ENCODE results near the gene FLT1. TPM values are rescaled to one million over a fixed set of nuclear protein-coding genes. Genes with fewer than 3 reads are reported as not detected.

FLT1 gene
- total RNA-seq, 2 experiments from 2014 or later = 1.6 to 2.5 TPM

DNA sequence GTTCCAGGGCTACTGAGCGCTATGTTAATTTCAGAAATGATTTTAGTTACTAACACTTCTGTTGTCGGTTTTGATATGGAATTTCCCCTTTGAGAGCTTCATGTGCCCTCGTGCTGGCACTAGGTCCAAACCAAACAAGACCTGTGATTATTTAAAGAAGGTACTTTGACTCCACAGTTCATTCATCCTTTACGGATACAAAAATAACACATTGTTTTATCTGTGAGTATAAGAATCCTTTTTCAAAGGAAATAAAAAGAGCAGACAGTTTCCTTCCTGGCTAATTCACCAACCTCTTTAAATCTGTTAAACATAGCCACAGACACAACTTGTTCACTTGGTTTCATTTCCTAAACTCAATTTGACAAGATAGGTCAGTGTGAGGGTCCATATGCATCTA, 141.2 kb downstream of the FLT1 start:
- no peak for TF ChIP-seq EZH2phosphoT487 (IDR thresholded peaks at IDR 0.05; ENCODE audit: borderline replicate concordance, low read depth, low read length)
- H3K36me3 ChIP-seq (ENCODE audit: insufficient read depth, low read length) = no peaks in the 10 kb centered on the region
- intact Hi-C loops (cut with micrococcal nuclease; ENCODE audit: unreplicated experiment) = no loop called here
- no peaks in the 10 kb centered on the region for H3K79me2 ChIP-seq (ENCODE audit: insufficient read depth, low read depth, low read length)
- no peaks in the 10 kb centered on the region for H3K9me3 ChIP-seq (ENCODE audit: low read length)
- no peak overlapping the region for H3K4me2 ChIP-seq (ENCODE audit: low read length)
- no peak overlapping the region for H2AFZ ChIP-seq (ENCODE audit: low read length)
- H3K27ac ChIP-seq (ENCODE audit: low read depth, low read length, poor library complexity, severe bottlenecking) = no peak overlapping the region
- no peaks in the 10 kb centered on the region for H3K9me2 ChIP-seq (ENCODE audit: insufficient read depth, low read length)
- H3K4me1 ChIP-seq (ENCODE audit: insufficient read depth, low read length, poor library complexity, severe bottlenecking) = no peaks in the 10 kb centered on the region
- POLR2A ChIA-PET = interaction anchor here (0.6 to 1.3 kb wide), 4 partner anchors 8 to 423 kb away, joined by 3 to 5 read pairs (median 3); no protein-coding TSS in a partner anchor
- CTCF ChIA-PET (ENCODE audit: unreplicated experiment) = no interaction called here
- no peak overlapping the region for H3K4me3 ChIP-seq (ENCODE audit: low read depth, low read length, poor library complexity, severe bottlenecking)
- BruUV-seq (replicated peaks) = no TSS peak
- DNase-seq (ENCODE audit: low spot score) = no peak
- H4K20me1 ChIP-seq (ENCODE audit: insufficient read depth, low read length) = no peaks in the 10 kb centered on the region

DNA sequence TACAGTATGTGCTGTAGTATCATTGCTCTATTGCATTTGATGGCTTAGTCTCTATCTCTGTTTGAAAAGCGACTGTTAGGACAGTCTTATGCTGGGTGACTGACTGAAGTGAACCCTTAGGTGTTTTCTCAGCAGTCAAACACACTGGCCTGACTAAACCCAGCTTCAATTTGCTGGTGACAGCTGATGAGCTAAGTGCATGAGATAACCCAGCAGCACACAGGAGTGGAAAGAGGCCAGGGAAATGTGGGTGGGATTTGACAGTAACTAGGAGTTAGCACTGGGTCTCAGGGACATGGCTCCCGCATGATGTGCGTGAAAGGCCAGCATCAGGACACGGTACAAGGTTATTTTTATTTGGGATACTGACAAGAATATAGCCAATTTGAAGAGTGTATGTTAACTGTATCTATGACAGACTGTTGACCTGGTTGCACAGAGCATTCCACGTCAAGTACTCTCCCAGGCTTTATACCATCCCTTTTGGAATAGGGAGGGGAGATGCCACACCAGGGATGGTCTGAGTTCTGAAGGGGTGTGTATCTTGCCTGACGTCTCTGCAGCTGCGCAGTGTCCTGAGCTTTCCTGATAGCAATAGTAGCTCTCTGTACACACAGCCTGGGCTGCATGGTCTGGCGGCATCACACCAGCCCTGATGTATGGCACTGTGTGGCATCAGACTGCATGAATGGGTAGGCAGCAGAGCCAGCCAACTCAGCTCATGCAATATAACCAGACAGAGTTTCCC, 144.8 kb downstream of the FLT1 start:
- Histone ChIP-seq H3K79me2 (ENCODE audit: insufficient read depth, low read depth, low read length) (no peaks in the 10 kb centered on the region), H4K20me1 (ENCODE audit: insufficient read depth, low read length) (no peaks in the 10 kb centered on the region), H3K4me3 (ENCODE audit: low read depth, low read length, poor library complexity, severe bottlenecking) (no peak overlapping the region), H3K4me1 (ENCODE audit: insufficient read depth, low read length, poor library complexity, severe bottlenecking) (no peaks in the 10 kb centered on the region), H3K27ac (ENCODE audit: low read depth, low read length, poor library complexity, severe bottlenecking) (no peak overlapping the region), H2AFZ (ENCODE audit: low read length) (no peak overlapping the region), H3K36me3 (ENCODE audit: insufficient read depth, low read length) (no peaks in the 10 kb centered on the region), H3K4me2 (ENCODE audit: low read length) (no peak overlapping the region), H3K9me2 (ENCODE audit: insufficient read depth, low read length) (no peaks in the 10 kb centered on the region), H3K9me3 (ENCODE audit: low read length) (no peaks in the 10 kb centered on the region)
- ChIA-PET CTCF (ENCODE audit: unreplicated experiment) (no interaction called here), POLR2A (interaction anchor here (0.6 to 0.8 kb wide), 2 partner anchors 16 to 75 kb away, joined by 3 to 4 read pairs; no protein-coding TSS in a partner anchor)
- no peak for TF ChIP-seq EZH2phosphoT487 (IDR thresholded peaks at IDR 0.05; ENCODE audit: borderline replicate concordance, low read depth, low read length)
- TF ChIP-seq, protein P1, sequence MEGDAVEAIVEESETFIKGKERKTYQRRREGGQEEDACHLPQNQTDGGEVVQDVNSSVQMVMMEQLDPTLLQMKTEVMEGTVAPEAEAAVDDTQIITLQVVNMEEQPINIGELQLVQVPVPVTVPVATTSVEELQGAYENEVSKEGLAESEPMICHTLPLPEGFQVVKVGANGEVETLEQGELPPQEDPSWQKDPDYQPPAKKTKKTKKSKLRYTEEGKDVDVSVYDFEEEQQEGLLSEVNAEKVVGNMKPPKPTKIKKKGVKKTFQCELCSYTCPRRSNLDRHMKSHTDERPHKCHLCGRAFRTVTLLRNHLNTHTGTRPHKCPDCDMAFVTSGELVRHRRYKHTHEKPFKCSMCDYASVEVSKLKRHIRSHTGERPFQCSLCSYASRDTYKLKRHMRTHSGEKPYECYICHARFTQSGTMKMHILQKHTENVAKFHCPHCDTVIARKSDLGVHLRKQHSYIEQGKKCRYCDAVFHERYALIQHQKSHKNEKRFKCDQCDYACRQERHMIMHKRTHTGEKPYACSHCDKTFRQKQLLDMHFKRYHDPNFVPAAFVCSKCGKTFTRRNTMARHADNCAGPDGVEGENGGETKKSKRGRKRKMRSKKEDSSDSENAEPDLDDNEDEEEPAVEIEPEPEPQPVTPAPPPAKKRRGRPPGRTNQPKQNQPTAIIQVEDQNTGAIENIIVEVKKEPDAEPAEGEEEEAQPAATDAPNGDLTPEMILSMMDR (conservative IDR thresholded peaks at IDR 0.05; ENCODE audit: low read length) = no peak
- intact Hi-C loops (cut with micrococcal nuclease; ENCODE audit: unreplicated experiment) = no loop called here
- no peak for DNase-seq (ENCODE audit: low spot score)
- no TSS peak for BruUV-seq (replicated peaks)

- Histone ChIP-seq H3K27ac (ENCODE audit: low read depth, low read length, poor library complexity, severe bottlenecking) (no peak overlapping the region), H3K9me3 (ENCODE audit: low read length) (no peaks in the 10 kb centered on the region), H2AFZ (ENCODE audit: low read length) (no peak overlapping the region), H3K4me2 (ENCODE audit: low read length) (no peak overlapping the region), H3K9me2 (ENCODE audit: insufficient read depth, low read length) (no peaks in the 10 kb centered on the region), H3K36me3 (ENCODE audit: insufficient read depth, low read length) (no peaks in the 10 kb centered on the region), H3K4me3 (ENCODE audit: low read depth, low read length, poor library complexity, severe bottlenecking) (no peak overlapping the region), H4K20me1 (ENCODE audit: insufficient read depth, low read length) (no peaks in the 10 kb centered on the region), H3K4me1 (ENCODE audit: insufficient read depth, low read length, poor library complexity, severe bottlenecking) (no peaks in the 10 kb centered on the region), H3K79me2 (ENCODE audit: insufficient read depth, low read depth, low read length) (no peaks in the 10 kb centered on the region)
- POLR2A ChIA-PET = interaction anchor here (0.5 to 0.7 kb wide), 2 partner anchors 153 to 1743 kb away, joined by 3 read pairs; no protein-coding TSS in a partner anchor
- CTCF ChIA-PET (ENCODE audit: unreplicated experiment) = no interaction called here
- BruUV-seq (replicated peaks) = no TSS peak
- DNase-seq (ENCODE audit: low spot score) = no peak
- intact Hi-C loops (cut with micrococcal nuclease; ENCODE audit: unreplicated experiment) = no loop called here
- TF ChIP-seq, protein P1 (conservative IDR thresholded peaks at IDR 0.05; ENCODE audit: low read length) = no peak
- TF ChIP-seq EZH2phosphoT487 (IDR thresholded peaks at IDR 0.05; ENCODE audit: borderline replicate concordance, low read depth, low read length) = no peak
These were observed 145.6 kb downstream of the FLT1 start for GRCh38 chr13:28349371-28349770.

All from OCI-LY7 (cell line).